HCT116 (cell line): Measurements from ENCODE around the gene CDH5. TPM values are rescaled to one million over a fixed set of nuclear protein-coding genes. Genes with fewer than 3 reads are reported as not detected.

Source experiments
- ATAC-seq: fragments of 200-7000 bp; cut with Tn5 transposase; 2 replicates; pipeline ENCODE4 v1.9.1; 2020; ENCODE audit warnings: mild to moderate bottlenecking, moderate library complexity
- Bru-seq: library from RNA; stranded (reverse); fragments of 400-500 nt; gene quantifications from one replicate; lab custom pipeline; 2021; lab: Mats Ljungman, UMichigan
- BruChase-seq, 2 experiments: library from RNA; stranded (reverse); fragments of 400-500 nt; gene quantifications; one replicate each; lab custom pipeline; 2021; lab: Mats Ljungman, UMichigan
- BruUV-seq: library from RNA; stranded (reverse); fragments of 400-500 nt; replicated peaks from 2 replicates; lab custom pipeline; 2021; lab: Mats Ljungman, UMichigan
- CTCF ChIA-PET: fragments of 300-600 bp; sonication (Branson Sonifier 250); formaldehyde crosslinking; loops from one replicate; lab custom pipeline; 2021; ENCODE audit warnings: antibody characterized with exemption; lab: Charles Lee
- POLR2A ChIA-PET: fragments of 300-600, 350-600 bp; sonication (Branson Sonifier 250); formaldehyde crosslinking; loops from one replicate; lab custom pipeline; 2021; ENCODE audit warnings: antibody characterized with exemption; lab: Charles Lee
- RAD21 ChIA-PET, 2 experiments: fragments of 300-600 bp; sonication (Branson Sonifier 250); formaldehyde crosslinking; loops; one replicate each; lab custom pipeline; 2023; ENCODE audit warnings: low total read pairs in 2 of 2; ENCODE audit not compliant: uncharacterized antibody in 2 of 2, unreplicated experiment in 2 of 2, low non-redundant PET in 1 of 2; lab: Charles Lee
- DNase-seq: peaks from one replicate; pipeline ENCODE4 v3.0.0-alpha.2; 2010; ENCODE audit warnings: low read depth, low spot score
- H2AFZ ChIP-seq: fragments of 200-600 bp; shearing (Covaris generic), sonication (generic); 2 replicates; pipeline ENCODE4 v1.6.1; 2017; ENCODE audit warnings: low read depth, mixed run types, mixed read lengths, antibody characterized with exemption, low read length; ENCODE audit not compliant: poor library complexity, severe bottlenecking
- H3K27ac ChIP-seq: 2 replicates; pipeline ENCODE4 v1.5.1; 2012; ENCODE audit warnings: low read depth, low read length
- H3K27me3 ChIP-seq: fragments of 200-600 bp; sonication (generic); 2 replicates; pipeline ENCODE4 v1.6.1; 2016; ENCODE audit warnings: mixed run types, low read length, mixed read lengths; ENCODE audit not compliant: insufficient read depth
- H3K36me3 ChIP-seq, 2 experiments: fragments of 200-500 bp in 1 of 2; fragments of 200-600 bp in 1 of 2; sonication (Bioruptor generic) in 1 of 2; sonication (generic) in 1 of 2; 2 replicates each; pipeline versions ENCODE4 v1.5.1 to v1.6.1; 2014 to 2016; ENCODE audit warnings: low read length in 2 of 2, inconsistent platforms in 1 of 2, mixed read lengths in 1 of 2, mixed run types in 1 of 2; ENCODE audit not compliant: insufficient read depth in 2 of 2, control insufficient read depth in 1 of 2
- H3K4me1 ChIP-seq, 2 experiments: fragments of 200-600 bp in 1 of 2; sonication (generic) in 1 of 2; 2 replicates each; pipeline versions ENCODE4 v1.5.1 to v1.6.1; 2012 to 2017; ENCODE audit warnings: low read length in 2 of 2, inconsistent platforms in 1 of 2, mild to moderate bottlenecking in 1 of 2, mixed read lengths in 1 of 2, mixed run types in 1 of 2, moderate library complexity in 1 of 2; ENCODE audit not compliant: insufficient read depth in 2 of 2, control insufficient read depth in 1 of 2
- H3K4me2 ChIP-seq: fragments of 200-600 bp; sonication (generic); 2 replicates; pipeline ENCODE4 v1.6.1; 2017; ENCODE audit warnings: mixed run types, low read length, mixed read lengths
- H3K4me3 ChIP-seq, 2 experiments: fragments of 200-600 bp in 1 of 2; sonication (generic) in 1 of 2; replicated peaks in 1 of 2; 2 replicates each; pipeline ENCODE4 v1.5.1; 2011 to 2016; ENCODE audit warnings: low read length in 2 of 2, control low read depth in 1 of 2, low read depth in 1 of 2, mild to moderate bottlenecking in 1 of 2, mixed read lengths in 1 of 2, mixed run types in 1 of 2
- H3K79me2 ChIP-seq: fragments of 200-600 bp; sonication (generic); 2 replicates; pipeline ENCODE4 v1.6.1; 2017; ENCODE audit warnings: mild to moderate bottlenecking, mixed run types, low read length, moderate library complexity, mixed read lengths; ENCODE audit not compliant: insufficient read depth
- H3K9ac ChIP-seq: fragments of 200-600 bp; sonication (generic); 2 replicates; pipeline ENCODE4 v1.6.1; 2016; ENCODE audit warnings: low read length, mixed read lengths
- H3K9me2 ChIP-seq: fragments of 200-600 bp; sonication (generic), shearing (Covaris generic); 2 replicates; pipeline ENCODE4 v1.6.1; 2017; ENCODE audit warnings: mixed run types, mild to moderate bottlenecking, moderate library complexity; ENCODE audit not compliant: insufficient read depth
- H3K9me3 ChIP-seq, 2 experiments: fragments of 200-500 bp in 1 of 2; fragments of 200-600 bp in 1 of 2; sonication (Bioruptor generic) in 1 of 2; sonication (generic) in 1 of 2; 2 replicates each; pipeline ENCODE4 v1.6.1; 2014 to 2017; ENCODE audit warnings: low read length in 2 of 2, mixed read lengths in 2 of 2, inconsistent platforms in 1 of 2, low read depth in 1 of 2, mild to moderate bottlenecking in 1 of 2, mixed run types in 1 of 2, moderate library complexity in 1 of 2; ENCODE audit not compliant: control insufficient read depth in 1 of 2, insufficient read depth in 1 of 2
- H4K20me1 ChIP-seq: fragments of 200-600 bp; sonication (generic), shearing (Covaris generic); 2 replicates; pipeline ENCODE4 v1.6.1; 2017; ENCODE audit warnings: mixed run types, mild to moderate bottlenecking, moderate library complexity; ENCODE audit not compliant: insufficient read depth
- EZH2phosphoT487 ChIP-seq: fragments of 200-600 bp; IDR thresholded peaks from 2 replicates; pipeline ENCODE4 v1.6.1; 2018; ENCODE audit warnings: antibody characterized with exemption, borderline replicate concordance
- SIN3A ChIP-seq: IDR thresholded peaks from 2 replicates; pipeline ENCODE4 v1.6.1; 2012; ENCODE audit warnings: low read depth
- SRF ChIP-seq: IDR thresholded peaks from 2 replicates; pipeline ENCODE4 v1.6.1; 2012; ENCODE audit warnings: low read depth
- ZNF274 ChIP-seq: fragments of 200-500 bp; sonication (Bioruptor generic); IDR thresholded peaks from 2 replicates; pipeline ENCODE4 v1.6.1; 2014; ENCODE audit warnings: mild to moderate bottlenecking, low read depth, low read length, inconsistent platforms
- intact Hi-C: fragments of 100-400 bp; cut with micrococcal nuclease; formaldehyde crosslinking; loops from 2 replicates; pipeline ENCODE4 v1.10.0; 2022
- long read RNA-seq: library from polyadenylated mRNA; unstranded; transcript quantifications from one replicate; pipeline ENCODE4 v2.0.0, GENCODE V29; 2021; ENCODE audit not compliant: unreplicated experiment
- polyA plus RNA-seq: library from polyadenylated mRNA; unstranded; fragments of >200 nt; gene quantifications from 2 replicates; pipeline ENCODE4 v1.2.1, GENCODE V29; 2012; ENCODE audit warnings: missing spikeins
- total RNA-seq: library from RNA; stranded (reverse); gene quantifications from one replicate; pipeline ENCODE4 v1.2.1, GENCODE V29; 2021; ENCODE audit not compliant: unreplicated experiment

CDH5 gene, protein sequence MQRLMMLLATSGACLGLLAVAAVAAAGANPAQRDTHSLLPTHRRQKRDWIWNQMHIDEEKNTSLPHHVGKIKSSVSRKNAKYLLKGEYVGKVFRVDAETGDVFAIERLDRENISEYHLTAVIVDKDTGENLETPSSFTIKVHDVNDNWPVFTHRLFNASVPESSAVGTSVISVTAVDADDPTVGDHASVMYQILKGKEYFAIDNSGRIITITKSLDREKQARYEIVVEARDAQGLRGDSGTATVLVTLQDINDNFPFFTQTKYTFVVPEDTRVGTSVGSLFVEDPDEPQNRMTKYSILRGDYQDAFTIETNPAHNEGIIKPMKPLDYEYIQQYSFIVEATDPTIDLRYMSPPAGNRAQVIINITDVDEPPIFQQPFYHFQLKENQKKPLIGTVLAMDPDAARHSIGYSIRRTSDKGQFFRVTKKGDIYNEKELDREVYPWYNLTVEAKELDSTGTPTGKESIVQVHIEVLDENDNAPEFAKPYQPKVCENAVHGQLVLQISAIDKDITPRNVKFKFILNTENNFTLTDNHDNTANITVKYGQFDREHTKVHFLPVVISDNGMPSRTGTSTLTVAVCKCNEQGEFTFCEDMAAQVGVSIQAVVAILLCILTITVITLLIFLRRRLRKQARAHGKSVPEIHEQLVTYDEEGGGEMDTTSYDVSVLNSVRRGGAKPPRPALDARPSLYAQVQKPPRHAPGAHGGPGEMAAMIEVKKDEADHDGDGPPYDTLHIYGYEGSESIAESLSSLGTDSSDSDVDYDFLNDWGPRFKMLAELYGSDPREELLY
- total RNA-seq (0.15 TPM), Bru-seq, nascent RNA (percentile 2 among the genes with signal in this experiment), BruChase-seq, experiment 1, labeled RNA remaining after a 6-hour chase (not detected), BruChase-seq, experiment 2, labeled RNA remaining after a 2-hour chase (not detected)
- polyA plus RNA-seq, result not detected in 2 replicates
- long read RNA-seq, result 0 reads

DNA sequence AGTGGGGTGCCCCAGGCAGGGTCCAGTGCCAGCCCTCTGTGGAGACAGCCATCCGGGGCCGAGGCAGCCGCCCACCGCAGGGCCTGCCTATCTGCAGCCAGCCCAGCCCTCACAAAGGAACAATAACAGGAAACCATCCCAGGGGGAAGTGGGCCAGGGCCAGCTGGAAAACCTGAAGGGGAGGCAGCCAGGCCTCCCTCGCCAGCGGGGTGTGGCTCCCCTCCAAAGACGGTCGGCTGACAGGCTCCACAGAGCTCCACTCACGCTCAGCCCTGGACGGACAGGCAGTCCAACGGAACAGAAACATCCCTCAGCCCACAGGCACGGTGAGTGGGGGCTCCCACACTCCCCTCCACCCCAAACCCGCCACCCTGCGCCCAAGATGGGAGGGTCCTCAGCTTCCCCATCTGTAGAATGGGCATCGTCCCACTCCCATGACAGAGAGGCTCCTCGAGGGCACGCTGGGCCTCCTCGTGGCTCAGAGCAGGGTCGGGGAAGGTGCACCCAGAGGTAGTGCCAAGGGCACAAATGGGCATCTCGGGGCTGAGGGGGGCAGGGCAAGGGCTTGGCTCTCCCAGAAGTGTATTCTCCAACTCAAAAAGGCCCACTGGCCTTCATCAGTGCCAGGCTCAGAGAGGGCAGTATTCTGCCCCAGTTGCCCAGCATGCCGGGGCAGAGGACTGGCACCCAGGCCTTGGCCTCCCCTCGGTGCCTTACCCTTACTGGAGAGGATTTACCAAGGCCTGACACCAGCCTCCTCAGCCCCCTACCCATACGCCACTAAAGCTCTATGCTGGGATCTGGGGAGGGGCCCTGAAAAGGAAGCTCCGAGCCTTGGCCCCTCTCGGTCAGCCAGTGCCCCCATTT is at the start of gene CDH5:
CDH5 (plus strand) TSS at position 259 of the 867 bp plus-strand sequence. CDS start 12,647 bp downstream, outside the sequence.
- ChIA-PET RAD21 (no interaction called here), POLR2A (no interaction called here), CTCF (interaction anchor here (1.5 to 1.8 kb wide), 2 partner anchors 9 kb away, joined by 4 to 12 read pairs; no protein-coding TSS in a partner anchor)
- H3K9ac ChIP-seq, result no peak within 1 kb of the TSS
- intact Hi-C loops, result no loop called here
- no peak within 1 kb of the TSS for H3K27ac ChIP-seq
- DNase-seq (no peak), ATAC-seq (no peak)
- no peak within 1 kb of the TSS for H3K4me3 ChIP-seq
- no peak within 1 kb of the TSS for H3K4me2 ChIP-seq
- BruUV-seq, result no TSS peak
- H4K20me1 ChIP-seq, result no peaks in the 10 kb centered on the region
- TF ChIP-seq SRF (no peak), SIN3A (no peak), ZNF274 (no peak), EZH2phosphoT487 (no peak)
- H3K79me2 ChIP-seq, result no peaks in the 10 kb centered on the region
- H2AFZ ChIP-seq, result no peak within 1 kb of the TSS
- H3K9me3 ChIP-seq, result no peaks in the 10 kb centered on the region
- H3K9me2 ChIP-seq, result no peaks in the 10 kb centered on the region
- H3K36me3 ChIP-seq, result no peaks in the 10 kb centered on the region
- H3K4me1 ChIP-seq, result peaks cover 0 to 16% of the 10 kb centered on the region in 2 experiments; a peak in 1 of 4 replicates
- H3K27me3 ChIP-seq, result peaks cover 7% of the 10 kb centered on the region; the same call in 1 of the 2 replicates
